Nephron progenitor cell (in vitro differentiated cells): Measurements from ENCODE around the gene PPCDC.

Experiments
- DNase-seq: peaks from one replicate; pipeline ENCODE4 v3.0.0; 2021
- H3K27ac Mint-ChIP-seq: 2 replicates; pipeline ENCODE4 v1.8.0; 2021; ENCODE audit warnings: mild to moderate bottlenecking, moderate library complexity, mixed read lengths
- H3K27me3 Mint-ChIP-seq: 2 replicates; pipeline ENCODE4 v1.8.0; 2021; ENCODE audit warnings: mild to moderate bottlenecking, low read depth, mixed read lengths; ENCODE audit not compliant: poor library complexity
- H3K36me3 Mint-ChIP-seq: 2 replicates; pipeline ENCODE4 v1.8.0; 2021; ENCODE audit warnings: low read depth, mixed read lengths
- H3K4me1 Mint-ChIP-seq: 2 replicates; pipeline ENCODE4 v1.8.0; 2021; ENCODE audit warnings: mixed read lengths
- H3K4me3 Mint-ChIP-seq: 2 replicates; pipeline ENCODE4 v1.8.0; 2021; ENCODE audit warnings: mild to moderate bottlenecking, moderate library complexity, mixed read lengths
- H3K9me3 Mint-ChIP-seq: 2 replicates; pipeline ENCODE4 v1.8.0; 2021; ENCODE audit warnings: mild to moderate bottlenecking, moderate library complexity, mixed read lengths
- TF ChIP-seq, protein P1 (sequence below): fragments of 200-600 bp; sonication (generic); IDR thresholded peaks from 2 replicates; pipeline ENCODE4 v1.5.0; 2021; ENCODE audit warnings: antibody characterized with exemption

The PPCDC gene

DNA sequence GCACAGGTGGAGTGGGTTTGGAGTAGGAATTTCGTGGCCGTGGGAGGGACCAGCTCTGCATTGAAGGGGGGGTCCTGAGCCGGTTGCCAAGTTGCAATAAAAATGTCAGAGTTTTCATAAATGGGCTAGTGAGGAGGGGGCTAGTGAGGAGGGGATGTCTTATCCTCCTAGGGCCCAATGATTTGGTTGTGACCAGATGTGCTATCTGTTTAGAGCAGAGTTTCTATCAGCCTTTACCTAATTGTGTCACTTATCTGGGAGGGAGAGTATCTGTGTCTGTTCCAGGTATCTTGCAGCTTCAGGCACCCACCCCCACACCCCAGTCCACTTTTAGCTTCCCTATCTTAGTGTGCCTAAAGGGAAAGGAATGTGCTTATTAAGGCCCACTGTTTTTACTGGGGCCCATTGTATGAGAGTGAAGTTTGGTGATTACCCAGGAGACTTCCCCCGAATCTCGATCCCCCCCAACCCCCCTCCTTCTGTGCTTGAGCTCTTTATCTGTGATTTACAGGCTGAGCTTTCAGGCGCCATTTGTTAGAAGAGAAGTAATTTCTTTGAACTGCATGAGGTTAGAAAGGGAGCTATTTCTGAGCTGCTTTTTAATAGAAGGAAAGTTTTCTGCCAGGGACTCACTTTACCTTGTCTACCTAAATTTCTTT, 42.6 kb downstream of the PPCDC start:
- peaks cover 28% of the 10 kb centered on the region for H3K36me3 Mint-ChIP-seq
- no peak for DNase-seq
- peaks cover 10% of the 10 kb centered on the region for H3K27me3 Mint-ChIP-seq
- TF ChIP-seq, protein P1, sequence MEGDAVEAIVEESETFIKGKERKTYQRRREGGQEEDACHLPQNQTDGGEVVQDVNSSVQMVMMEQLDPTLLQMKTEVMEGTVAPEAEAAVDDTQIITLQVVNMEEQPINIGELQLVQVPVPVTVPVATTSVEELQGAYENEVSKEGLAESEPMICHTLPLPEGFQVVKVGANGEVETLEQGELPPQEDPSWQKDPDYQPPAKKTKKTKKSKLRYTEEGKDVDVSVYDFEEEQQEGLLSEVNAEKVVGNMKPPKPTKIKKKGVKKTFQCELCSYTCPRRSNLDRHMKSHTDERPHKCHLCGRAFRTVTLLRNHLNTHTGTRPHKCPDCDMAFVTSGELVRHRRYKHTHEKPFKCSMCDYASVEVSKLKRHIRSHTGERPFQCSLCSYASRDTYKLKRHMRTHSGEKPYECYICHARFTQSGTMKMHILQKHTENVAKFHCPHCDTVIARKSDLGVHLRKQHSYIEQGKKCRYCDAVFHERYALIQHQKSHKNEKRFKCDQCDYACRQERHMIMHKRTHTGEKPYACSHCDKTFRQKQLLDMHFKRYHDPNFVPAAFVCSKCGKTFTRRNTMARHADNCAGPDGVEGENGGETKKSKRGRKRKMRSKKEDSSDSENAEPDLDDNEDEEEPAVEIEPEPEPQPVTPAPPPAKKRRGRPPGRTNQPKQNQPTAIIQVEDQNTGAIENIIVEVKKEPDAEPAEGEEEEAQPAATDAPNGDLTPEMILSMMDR, result no peak
- peaks cover 26% of the 10 kb centered on the region for H3K9me3 Mint-ChIP-seq
- H3K27ac Mint-ChIP-seq, result no peak overlapping the region
- peaks cover 33% of the 10 kb centered on the region for H3K4me1 Mint-ChIP-seq
- no peak overlapping the region for H3K4me3 Mint-ChIP-seq

DNA sequence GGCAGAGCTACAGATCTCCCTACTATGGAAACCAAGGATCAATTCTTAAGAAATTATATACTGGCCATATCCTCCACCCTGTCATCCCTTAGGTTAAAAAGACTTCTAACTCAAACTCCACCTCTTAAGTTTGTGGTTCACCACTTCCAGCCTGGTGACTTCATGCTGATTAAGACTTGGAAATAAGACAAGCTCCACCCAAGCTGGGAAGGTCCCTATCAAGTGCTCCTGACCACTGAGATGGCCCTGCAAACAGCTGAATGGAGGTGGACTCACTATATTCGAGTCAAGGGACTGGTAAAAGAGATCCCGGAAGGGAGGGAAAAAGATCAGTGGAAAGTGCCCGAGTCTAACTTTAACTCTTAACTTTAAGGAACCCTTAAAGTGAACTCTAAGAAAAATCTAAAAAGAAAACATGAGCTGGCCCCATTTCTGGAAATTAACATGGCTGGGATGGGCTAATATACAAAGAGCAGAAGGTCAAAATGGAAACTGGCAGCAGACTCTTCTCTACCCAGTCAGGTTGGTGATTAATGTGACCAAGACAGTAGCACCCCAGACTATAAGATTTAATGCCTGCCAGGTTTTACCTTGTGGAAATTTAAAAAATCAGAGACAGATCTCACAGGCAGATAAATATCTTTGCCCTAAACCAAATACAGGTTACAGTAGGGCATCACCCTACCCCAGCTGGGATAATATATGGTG, 43.9 kb downstream of the PPCDC start:
- H3K27me3 Mint-ChIP-seq, result peaks cover 13% of the 10 kb centered on the region
- no peak overlapping the region for H3K27ac Mint-ChIP-seq
- peaks cover 28% of the 10 kb centered on the region for H3K36me3 Mint-ChIP-seq
- peaks cover 33% of the 10 kb centered on the region for H3K4me1 Mint-ChIP-seq
- no peak overlapping the region for H3K4me3 Mint-ChIP-seq
- H3K9me3 Mint-ChIP-seq, result peaks cover 26% of the 10 kb centered on the region
- no peak for DNase-seq
- TF ChIP-seq, protein P1, result no peak

DNA sequence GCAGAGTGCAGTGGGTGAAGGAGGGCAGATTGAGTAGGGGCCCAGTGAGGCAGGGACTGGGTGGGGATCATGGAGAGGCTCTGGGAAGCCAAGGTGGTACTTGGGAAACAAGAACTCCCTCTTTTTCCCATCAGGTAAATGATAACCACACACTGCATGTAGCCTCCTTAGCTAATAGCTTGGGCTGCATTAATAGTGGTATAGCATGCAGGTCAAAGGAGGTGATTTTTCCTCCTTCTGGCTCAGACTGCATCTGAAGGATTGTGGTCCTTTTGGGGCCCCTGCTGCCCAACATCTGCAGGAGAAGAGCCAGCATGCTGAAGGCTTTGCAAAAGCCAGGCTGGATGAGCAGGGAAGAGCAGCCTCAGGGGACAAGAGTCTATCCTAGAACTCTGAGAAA, 45.4 kb downstream of the PPCDC start:
- no peak for DNase-seq
- TF ChIP-seq, protein P1, result no peak
- Mint-ChIP-seq H3K36me3 (peaks cover 28% of the 10 kb centered on the region), H3K4me1 (peaks cover 27% of the 10 kb centered on the region), H3K27me3 (peaks cover 13% of the 10 kb centered on the region), H3K27ac (no peak overlapping the region), H3K9me3 (peaks cover 26% of the 10 kb centered on the region), H3K4me3 (no peak overlapping the region)

DNA sequence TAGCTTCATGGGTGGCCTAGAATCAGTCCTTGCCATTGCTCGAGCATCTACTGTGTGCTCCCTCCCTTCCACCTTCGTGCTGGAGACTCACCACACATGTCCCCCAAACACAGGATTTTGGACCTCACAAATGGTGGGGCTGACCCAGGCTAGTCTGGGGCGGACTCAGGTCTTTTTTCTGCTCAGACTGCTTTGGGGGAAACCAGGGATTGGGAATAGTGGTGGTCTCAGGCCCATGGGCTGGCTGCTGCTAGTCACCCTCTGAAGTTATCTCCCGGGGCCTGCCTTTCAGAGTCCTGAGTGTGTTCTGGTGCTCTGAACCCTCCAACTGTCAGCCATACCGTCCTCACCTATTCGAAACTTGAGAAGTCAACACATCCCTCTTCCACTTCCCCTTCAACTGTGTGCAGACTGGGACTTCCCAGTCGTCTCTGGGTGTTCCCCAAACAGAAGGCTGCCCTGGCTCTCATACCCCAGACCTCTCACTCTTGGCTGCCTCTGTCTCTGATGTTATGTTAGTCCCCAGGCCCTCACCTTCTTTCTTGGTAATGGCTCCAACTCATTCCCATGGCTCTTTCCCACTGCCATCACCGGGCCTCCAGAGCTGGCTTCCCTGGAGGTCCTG, 46.0 kb downstream of the PPCDC start:
- H3K4me1 Mint-ChIP-seq, result peaks cover 20% of the 10 kb centered on the region

DNA sequence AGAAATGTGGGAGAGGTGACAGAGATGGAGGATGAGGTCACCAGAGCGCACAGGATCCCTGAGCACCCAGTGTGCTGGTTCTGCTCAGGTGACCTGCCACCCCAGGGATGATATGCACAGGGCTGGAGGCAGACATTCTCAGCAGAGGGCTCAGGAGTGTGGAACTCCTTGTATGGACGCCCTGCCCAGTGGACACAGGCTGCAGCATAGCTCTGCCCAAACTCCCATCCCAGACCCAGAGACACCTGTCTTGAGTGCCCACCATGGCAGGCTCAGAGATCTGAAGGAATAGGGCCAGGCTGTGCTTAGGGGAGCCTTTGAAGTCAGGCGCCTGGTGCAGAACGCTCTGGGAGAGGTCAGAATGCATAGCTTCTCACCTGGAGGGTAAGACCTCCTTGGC, 47.3 kb downstream of the PPCDC start:
- H3K4me1 Mint-ChIP-seq, result peaks cover 8% of the 10 kb centered on the region
- peaks cover 13% of the 10 kb centered on the region for H3K27me3 Mint-ChIP-seq
- no peak overlapping the region for H3K4me3 Mint-ChIP-seq
- TF ChIP-seq, protein P1, result no peak
- peaks cover 30% of the 10 kb centered on the region for H3K9me3 Mint-ChIP-seq
- H3K27ac Mint-ChIP-seq, result no peak overlapping the region
- no peak for DNase-seq
- peaks cover 26% of the 10 kb centered on the region for H3K36me3 Mint-ChIP-seq

More for the DNA sequence above, 46.0 kb downstream of the PPCDC start:
- H3K36me3 Mint-ChIP-seq, result peaks cover 28% of the 10 kb centered on the region
- H3K27me3 Mint-ChIP-seq, result peaks cover 13% of the 10 kb centered on the region
- H3K9me3 Mint-ChIP-seq, result peaks cover 26% of the 10 kb centered on the region
- DNase-seq, result no peak
- no peak overlapping the region for H3K4me3 Mint-ChIP-seq
- TF ChIP-seq, protein P1, result no peak
- H3K27ac Mint-ChIP-seq, result no peak overlapping the region
